ENCODE measurements around the gene RPP25.

GRCh38 chr15:74992619-74993018, 36.0 kb upstream of the RPP25 start:
- no peak for TF ChIP-seq EZH2 (IDR thresholded peaks at IDR 0.05)
- no peak for TF ChIP-seq POLR2AphosphoS5 (IDR thresholded peaks at IDR 0.05; ENCODE audit: borderline replicate concordance, low read depth, low read length)
- no peak for TF ChIP-seq FOXP2 (optimal IDR thresholded peaks at IDR 0.05; ENCODE audit: control extremely low read depth, extremely low read length, insufficient read depth)

All from SK-N-MC (cell line).